Measurements from ENCODE around the gene LIMS3. TPM values are rescaled to one million over a fixed set of nuclear protein-coding genes. Genes with fewer than 3 reads are reported as not detected.

The LIMS3 gene, protein sequence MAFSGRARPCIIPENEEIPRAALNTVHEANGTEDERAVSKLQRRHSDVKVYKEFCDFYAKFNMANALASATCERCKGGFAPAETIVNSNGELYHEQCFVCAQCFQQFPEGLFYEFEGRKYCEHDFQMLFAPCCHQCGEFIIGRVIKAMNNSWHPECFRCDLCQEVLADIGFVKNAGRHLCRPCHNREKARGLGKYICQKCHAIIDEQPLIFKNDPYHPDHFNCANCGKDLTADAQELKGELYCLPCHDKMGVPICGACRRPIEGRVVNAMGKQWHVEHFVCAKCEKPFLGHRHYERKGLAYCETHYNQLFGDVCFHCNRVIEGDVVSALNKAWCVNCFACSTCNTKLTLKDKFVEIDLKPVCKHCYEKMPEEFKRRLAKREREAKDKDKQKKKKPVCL
- total RNA-seq (2022; extraction: Qiagen RNA extraction; ENCODE audit: low read depth), result not detected in 5 replicates

DNA sequence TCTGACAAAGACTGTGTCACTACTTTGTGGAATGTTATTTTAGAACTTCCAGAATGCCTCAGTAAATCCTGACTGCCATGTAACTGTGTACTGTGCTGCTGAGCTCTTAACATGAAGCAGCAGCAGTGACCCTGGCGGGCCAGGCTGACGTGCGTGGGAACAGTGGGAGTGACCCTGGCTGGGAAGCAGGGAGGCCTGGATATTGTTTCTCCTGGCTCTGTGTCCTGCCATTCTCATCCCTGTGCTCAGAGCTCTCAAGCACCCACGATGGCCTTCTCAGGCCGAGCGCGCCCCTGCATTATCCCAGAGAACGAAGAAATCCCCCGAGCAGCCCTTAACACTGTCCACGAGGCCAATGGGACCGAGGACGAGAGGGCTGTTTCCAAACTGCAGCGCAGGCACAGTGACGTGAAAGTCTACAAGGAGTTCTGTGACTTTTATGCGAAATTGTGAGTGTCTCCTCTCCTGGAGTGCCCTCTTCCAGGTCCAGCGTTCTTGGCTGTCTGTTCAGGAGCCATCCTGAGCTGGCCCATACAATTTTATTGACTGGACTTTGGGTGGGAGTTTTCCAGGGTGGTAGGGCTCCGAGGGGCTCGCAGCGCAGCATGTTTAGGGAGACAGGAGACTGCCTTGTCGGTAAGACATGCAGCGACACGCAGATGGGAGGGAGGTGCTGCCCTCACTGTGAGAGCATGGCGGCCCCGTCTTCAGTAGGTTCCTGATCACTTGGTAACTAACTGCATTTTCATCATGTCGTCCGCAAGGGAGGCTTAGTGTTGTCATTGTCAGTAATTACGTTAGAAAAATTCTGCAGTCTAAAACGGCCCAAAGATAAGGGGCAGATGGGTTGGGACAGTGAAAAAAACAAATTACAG is at the start of gene LIMS3:
LIMS3 (plus strand) TSS at position 227 of the 875 bp plus-strand sequence; CDS start at position 268, 41 bp downstream.

Other genes with a start within 250 kb of the LIMS3 start
- gene RGPD5, start 104.4 kb upstream of the LIMS3 start, total RNA-seq (2022; extraction: Qiagen RNA extraction; ENCODE audit: low read depth), result 5.3 to 11.6 TPM (median 8.0 TPM) in 5 replicates
- 149 to 172 TPM (median 158 TPM) in 5 replicates for gene MALL, start 217.1 kb downstream of the LIMS3 start, total RNA-seq (2022; extraction: Qiagen RNA extraction; ENCODE audit: low read depth)

All from A549 treated with DMSO at 1 μM for 4 hours (cell line).